ENCODE measurements around the gene USP46.

USP46 gene

GRCh38 chr4:52618795-52619590 lies 40.1 kb downstream of the USP46 start:
- Histone ChIP-seq H3K23ac (ENCODE audit: low read length) (no peak overlapping the region), H4K91ac (ENCODE audit: low read depth, low read length) (no peak overlapping the region), H3K27ac (ENCODE audit: low read depth, low read length) (no peak overlapping the region), H4K8ac (ENCODE audit: low read depth, low read length) (no peak overlapping the region), H3K4ac (ENCODE audit: low read depth, low read length) (no peak overlapping the region), H4K12ac (ENCODE audit: low read depth, low read length) (no peak overlapping the region), H3K36me3 (ENCODE audit: control insufficient read depth in 1 of 2, insufficient read depth in 2 of 2, low read length in 2 of 2) (no peaks in the 10 kb centered on the region), H3K79me2 (ENCODE audit: control insufficient read depth, insufficient read depth, low read length, poor library complexity) (peaks cover 2% of the 10 kb centered on the region), H2BK120ac (ENCODE audit: insufficient read depth, low read length, poor library complexity) (no peak overlapping the region), H3K18ac (ENCODE audit: low read length) (no peak overlapping the region), H2BK12ac (ENCODE audit: low read length) (no peak overlapping the region), H3K27me3 (ENCODE audit: insufficient read depth, low read length) (no peaks in the 10 kb centered on the region), H3K9me3 (ENCODE audit: insufficient read depth, low read depth, low read length) (no peaks in the 10 kb centered on the region), H2AK5ac (ENCODE audit: low read length) (no peak overlapping the region), H2AFZ (ENCODE audit: insufficient read depth, low read length, poor library complexity) (no peak overlapping the region), H3K4me2 (ENCODE audit: low read length) (no peak overlapping the region), H2BK5ac (ENCODE audit: low read depth, low read length, poor library complexity) (no peak overlapping the region), H3K79me1 (ENCODE audit: low read length) (no peaks in the 10 kb centered on the region), H3K14ac (ENCODE audit: low read length) (no peak overlapping the region), H3K4me3 (ENCODE audit: low read depth, low read length) (no peak overlapping the region), H3K9ac (ENCODE audit: low read length) (no peak overlapping the region), H3K4me1 (ENCODE audit: control insufficient read depth in 1 of 2, insufficient read depth in 2 of 2, low read length in 2 of 2) (no peaks in the 10 kb centered on the region)
- DNase-seq, result no peak
- no CpG with 5 or more reads among the region's 3 CpGs for WGBS (ENCODE audit: extremely low coverage, insufficient coverage, insufficient read length)

- Histone ChIP-seq H3K4me3 (ENCODE audit: low read depth, low read length) (no peak overlapping the region), H3K23ac (ENCODE audit: low read length) (no peak overlapping the region)
Observed at GRCh38 chr4:52617336-52618020, 41.6 kb downstream of the USP46 start.

DNA sequence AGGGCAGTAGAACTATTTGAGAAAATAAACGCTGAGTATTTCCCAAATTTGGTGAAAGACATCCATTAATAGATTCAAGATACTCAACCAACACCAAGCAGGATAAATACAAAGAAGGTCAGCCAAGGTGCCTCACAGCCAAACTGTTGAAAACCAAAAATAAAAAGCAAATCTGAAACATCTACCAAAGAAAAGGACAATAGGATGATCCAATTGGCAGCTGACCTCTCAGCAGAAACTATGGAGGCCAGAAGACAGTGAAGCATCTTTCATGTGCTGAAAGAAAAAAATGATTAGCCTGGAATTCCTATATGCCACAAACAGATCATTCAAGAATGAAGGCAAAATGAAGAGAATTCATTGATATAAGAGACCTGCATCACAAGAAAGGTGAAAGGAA lies 44.9 kb downstream of the USP46 start:
- H4K91ac ChIP-seq (ENCODE audit: low read depth, low read length), result no peak overlapping the region
- no peak overlapping the region for H3K27ac ChIP-seq (ENCODE audit: low read depth, low read length)
- no peaks in the 10 kb centered on the region for H3K79me2 ChIP-seq (ENCODE audit: control insufficient read depth, insufficient read depth, low read length, poor library complexity)
- H3K4me1 ChIP-seq (ENCODE audit: control insufficient read depth in 1 of 2, insufficient read depth in 2 of 2, low read length in 2 of 2), result peaks cover 2 to 3% of the 10 kb centered on the region in 2 experiments
- H3K4ac ChIP-seq (ENCODE audit: low read depth, low read length), result no peak overlapping the region
- H3K18ac ChIP-seq (ENCODE audit: low read length), result no peak overlapping the region
- H3K4me2 ChIP-seq (ENCODE audit: low read length), result no peak overlapping the region
- no peak overlapping the region for H3K4me3 ChIP-seq (ENCODE audit: low read depth, low read length)
- no peak overlapping the region for H3K14ac ChIP-seq (ENCODE audit: low read length)
- H4K12ac ChIP-seq (ENCODE audit: low read depth, low read length), result no peak overlapping the region
- H2BK120ac ChIP-seq (ENCODE audit: insufficient read depth, low read length, poor library complexity), result no peak overlapping the region
- H3K9ac ChIP-seq (ENCODE audit: low read length), result no peak overlapping the region
- no peaks in the 10 kb centered on the region for H3K79me1 ChIP-seq (ENCODE audit: low read length)
- H2BK5ac ChIP-seq (ENCODE audit: low read depth, low read length, poor library complexity), result no peak overlapping the region
- H4K8ac ChIP-seq (ENCODE audit: low read depth, low read length), result no peak overlapping the region
- no peak overlapping the region for H3K23ac ChIP-seq (ENCODE audit: low read length)
- H3K9me3 ChIP-seq (ENCODE audit: insufficient read depth, low read depth, low read length), result no peaks in the 10 kb centered on the region
- no peaks in the 10 kb centered on the region for H3K27me3 ChIP-seq (ENCODE audit: insufficient read depth, low read length)
- no peak overlapping the region for H2AFZ ChIP-seq (ENCODE audit: insufficient read depth, low read length, poor library complexity)
- DNase-seq, result no peak
- H2AK5ac ChIP-seq (ENCODE audit: low read length), result no peak overlapping the region
- no peak overlapping the region for H2BK12ac ChIP-seq (ENCODE audit: low read length)
- peaks cover 0 to 3% of the 10 kb centered on the region in 2 experiments for H3K36me3 ChIP-seq (ENCODE audit: control insufficient read depth in 1 of 2, insufficient read depth in 2 of 2, low read length in 2 of 2)
- WGBS (ENCODE audit: extremely low coverage, insufficient coverage, insufficient read length), result no CpG with 5 or more reads among the region's 1 CpG

More at GRCh38 chr4:52617336-52618020, 41.6 kb downstream of the USP46 start:
- Histone ChIP-seq H2BK120ac (ENCODE audit: insufficient read depth, low read length, poor library complexity) (no peak overlapping the region), H3K9ac (ENCODE audit: low read length) (no peak overlapping the region), H3K27me3 (ENCODE audit: insufficient read depth, low read length) (no peaks in the 10 kb centered on the region), H3K4ac (ENCODE audit: low read depth, low read length) (no peak overlapping the region), H3K79me2 (ENCODE audit: control insufficient read depth, insufficient read depth, low read length, poor library complexity) (no peaks in the 10 kb centered on the region), H3K36me3 (ENCODE audit: control insufficient read depth in 1 of 2, insufficient read depth in 2 of 2, low read length in 2 of 2) (no peaks in the 10 kb centered on the region), H3K79me1 (ENCODE audit: low read length) (no peaks in the 10 kb centered on the region), H3K4me1 (ENCODE audit: control insufficient read depth in 1 of 2, insufficient read depth in 2 of 2, low read length in 2 of 2) (peaks cover 0 to 1% of the 10 kb centered on the region in 2 experiments), H3K14ac (ENCODE audit: low read length) (no peak overlapping the region), H4K12ac (ENCODE audit: low read depth, low read length) (no peak overlapping the region), H2BK5ac (ENCODE audit: low read depth, low read length, poor library complexity) (no peak overlapping the region), H2BK12ac (ENCODE audit: low read length) (no peak overlapping the region), H3K27ac (ENCODE audit: low read depth, low read length) (no peak overlapping the region), H2AFZ (ENCODE audit: insufficient read depth, low read length, poor library complexity) (no peak overlapping the region), H4K91ac (ENCODE audit: low read depth, low read length) (no peak overlapping the region), H3K9me3 (ENCODE audit: insufficient read depth, low read depth, low read length) (no peaks in the 10 kb centered on the region), H2AK5ac (ENCODE audit: low read length) (no peak overlapping the region), H3K18ac (ENCODE audit: low read length) (no peak overlapping the region), H3K4me2 (ENCODE audit: low read length) (no peak overlapping the region), H4K8ac (ENCODE audit: low read depth, low read length) (no peak overlapping the region)
- 100% methylated on average over 1 of the region's 3 CpGs for WGBS (ENCODE audit: extremely low coverage, insufficient coverage, insufficient read length)
- DNase-seq, result no peak

GRCh38 chr4:52612341-52612740 lies 46.8 kb downstream of the USP46 start:
- no peaks in the 10 kb centered on the region for H3K79me1 ChIP-seq (ENCODE audit: low read length)
- no CpG with 5 or more reads among the region's 1 CpG for WGBS (ENCODE audit: extremely low coverage, insufficient coverage, insufficient read length)
- no peaks in the 10 kb centered on the region for H3K27me3 ChIP-seq (ENCODE audit: insufficient read depth, low read length)
- no peak overlapping the region for H3K14ac ChIP-seq (ENCODE audit: low read length)
- peaks cover 4 to 6% of the 10 kb centered on the region in 2 experiments for H3K36me3 ChIP-seq (ENCODE audit: control insufficient read depth in 1 of 2, insufficient read depth in 2 of 2, low read length in 2 of 2)
- no peaks in the 10 kb centered on the region for H3K79me2 ChIP-seq (ENCODE audit: control insufficient read depth, insufficient read depth, low read length, poor library complexity)
- no peak overlapping the region for H2AK5ac ChIP-seq (ENCODE audit: low read length)
- H2BK120ac ChIP-seq (ENCODE audit: insufficient read depth, low read length, poor library complexity), result no peak overlapping the region
- no peak overlapping the region for H3K23ac ChIP-seq (ENCODE audit: low read length)
- H3K27ac ChIP-seq (ENCODE audit: low read depth, low read length), result no peak overlapping the region
- no peak overlapping the region for H3K9ac ChIP-seq (ENCODE audit: low read length)
- H4K12ac ChIP-seq (ENCODE audit: low read depth, low read length), result no peak overlapping the region
- H2BK12ac ChIP-seq (ENCODE audit: low read length), result no peak overlapping the region
- H2BK5ac ChIP-seq (ENCODE audit: low read depth, low read length, poor library complexity), result no peak overlapping the region
- no peak overlapping the region for H3K18ac ChIP-seq (ENCODE audit: low read length)
- no peak overlapping the region for H2AFZ ChIP-seq (ENCODE audit: insufficient read depth, low read length, poor library complexity)
- H4K8ac ChIP-seq (ENCODE audit: low read depth, low read length), result no peak overlapping the region
- no peak overlapping the region for H3K4ac ChIP-seq (ENCODE audit: low read depth, low read length)
- no peak overlapping the region for H4K91ac ChIP-seq (ENCODE audit: low read depth, low read length)
- peaks cover 2 to 3% of the 10 kb centered on the region in 2 experiments for H3K4me1 ChIP-seq (ENCODE audit: control insufficient read depth in 1 of 2, insufficient read depth in 2 of 2, low read length in 2 of 2)
- H3K4me3 ChIP-seq (ENCODE audit: low read depth, low read length), result no peak overlapping the region
- no peaks in the 10 kb centered on the region for H3K9me3 ChIP-seq (ENCODE audit: insufficient read depth, low read depth, low read length)
- DNase-seq, result peak; percentile 4 to 44
- no peak overlapping the region for H3K4me2 ChIP-seq (ENCODE audit: low read length)
